Measurements from ENCODE around the gene LANCL2. TPM values are rescaled to one million over a fixed set of nuclear protein-coding genes. Genes with fewer than 3 reads are reported as not detected.
"Not testable (repeated sequence)": the region's sequence is repeated elsewhere in the genome, so short reads cannot be mapped to it uniquely, and the experiment has no call there.

The LANCL2 gene
- total RNA-seq, 1 donor from 2014 or later, result 7.1 TPM

GRCh38 chr7:55350281-55350680, 14.9 kb upstream of the LANCL2 start:
- no peaks in the 10 kb centered on the region for H3K27me3 ChIP-seq

GRCh38 chr7:55351263-55351662, 13.9 kb upstream of the LANCL2 start:
- H3K27me3 ChIP-seq, result no peaks in the 10 kb centered on the region
- H4K20me1 ChIP-seq (ENCODE audit: low read depth), result no peaks in the 10 kb centered on the region
- TF ChIP-seq EZH2phosphoT487 (IDR thresholded peaks at IDR 0.05) (no peak), CTCF (IDR thresholded peaks at IDR 0.05) (no peak), EZH2 (IDR thresholded peaks at IDR 0.05) (no peak)
- H3K9me3 Mint-ChIP-seq, result no peaks in the 10 kb centered on the region
- H3K4me3 Mint-ChIP-seq, result no peak overlapping the region
- H3K79me2 ChIP-seq (ENCODE audit: low read depth), result no peaks in the 10 kb centered on the region
- peaks cover 13% of the 10 kb centered on the region for H3K4me1 ChIP-seq
- H3K27me3 Mint-ChIP-seq (ENCODE audit: insufficient read depth, low read depth), result no peaks in the 10 kb centered on the region
- no peak overlapping the region for H3K4me2 ChIP-seq
- peaks cover 10% of the 10 kb centered on the region for H3K4me1 Mint-ChIP-seq
- H3K27ac Mint-ChIP-seq, result no peak overlapping the region
- H3K27ac ChIP-seq, result no peak overlapping the region
- no peak for DNase-seq (ENCODE audit: low spot score)
- no peak overlapping the region for H2AFZ ChIP-seq (replicated peaks)
- no peaks in the 10 kb centered on the region for H3F3A ChIP-seq (ENCODE audit: low read depth)
- no peaks in the 10 kb centered on the region for H3K36me3 ChIP-seq
- no peaks in the 10 kb centered on the region for H3K9me3 ChIP-seq (ENCODE audit: low read depth)
- H3K9ac ChIP-seq, result no peak overlapping the region
- H3K4me3 ChIP-seq, result no peak overlapping the region
- H3K36me3 Mint-ChIP-seq, result no peaks in the 10 kb centered on the region

More at GRCh38 chr7:55350281-55350680, 14.9 kb upstream of the LANCL2 start:
- Histone ChIP-seq H4K20me1 (ENCODE audit: low read depth) (no peaks in the 10 kb centered on the region), H3K9me3 (ENCODE audit: low read depth) (no peaks in the 10 kb centered on the region), H3K36me3 (no peaks in the 10 kb centered on the region), H3F3A (ENCODE audit: low read depth) (no peaks in the 10 kb centered on the region), H3K9ac (no peak overlapping the region), H2AFZ (replicated peaks) (no peak overlapping the region), H3K27ac (no peak overlapping the region), H3K4me3 (no peak overlapping the region), H3K4me1 (peaks cover 13% of the 10 kb centered on the region), H3K4me2 (no peak overlapping the region), H3K79me2 (ENCODE audit: low read depth) (no peaks in the 10 kb centered on the region)
- Mint-ChIP-seq H3K36me3 (no peaks in the 10 kb centered on the region), H3K4me1 (peaks cover 10% of the 10 kb centered on the region), H3K4me3 (no peak overlapping the region), H3K27ac (no peak overlapping the region), H3K27me3 (ENCODE audit: insufficient read depth, low read depth) (peaks cover 3% of the 10 kb centered on the region), H3K9me3 (peaks cover 2% of the 10 kb centered on the region)
- TF ChIP-seq CTCF (IDR thresholded peaks at IDR 0.05) (no peak), EZH2 (IDR thresholded peaks at IDR 0.05) (no peak), EZH2phosphoT487 (IDR thresholded peaks at IDR 0.05) (no peak)
- no peak for DNase-seq (ENCODE audit: low spot score)

- not testable (repeated sequence) for H2AFZ ChIP-seq (replicated peaks); H3K27ac Mint-ChIP-seq; H3K9me3 ChIP-seq (ENCODE audit: low read depth); H3K4me3 Mint-ChIP-seq; H3K4me2 ChIP-seq; H3K9ac ChIP-seq; H3F3A ChIP-seq (ENCODE audit: low read depth); H3K27me3 ChIP-seq; H4K20me1 ChIP-seq (ENCODE audit: low read depth); DNase-seq (ENCODE audit: low spot score); H3K4me1 Mint-ChIP-seq; H3K36me3 Mint-ChIP-seq; H3K79me2 ChIP-seq (ENCODE audit: low read depth); H3K9me3 Mint-ChIP-seq; H3K4me3 ChIP-seq; H3K27ac ChIP-seq; H3K27me3 Mint-ChIP-seq (ENCODE audit: insufficient read depth, low read depth); H3K36me3 ChIP-seq
- peaks cover 13% of the 10 kb centered on the region for H3K4me1 ChIP-seq
Observed at GRCh38 chr7:55352947-55353273, 12.2 kb upstream of the LANCL2 start.

- no peaks in the 10 kb centered on the region for H3K36me3 ChIP-seq
- H3K27ac ChIP-seq, result no peak overlapping the region
- Mint-ChIP-seq H3K27me3 (ENCODE audit: insufficient read depth, low read depth) (peaks cover 2% of the 10 kb centered on the region), H3K4me1 (peaks cover 17% of the 10 kb centered on the region), H3K27ac (no peak overlapping the region), H3K9me3 (no peaks in the 10 kb centered on the region), H3K4me3 (no peak overlapping the region), H3K36me3 (no peaks in the 10 kb centered on the region)
- H3F3A ChIP-seq (ENCODE audit: low read depth), result peaks cover 11% of the 10 kb centered on the region
- no peaks in the 10 kb centered on the region for H4K20me1 ChIP-seq (ENCODE audit: low read depth)
- H3K9ac ChIP-seq, result no peak overlapping the region
- no peaks in the 10 kb centered on the region for H3K27me3 ChIP-seq
- no peak overlapping the region for H3K4me3 ChIP-seq
- no peak for DNase-seq (ENCODE audit: low spot score)
- no peaks in the 10 kb centered on the region for H3K9me3 ChIP-seq (ENCODE audit: low read depth)
- TF ChIP-seq CTCF (IDR thresholded peaks at IDR 0.05), result no peak
- TF ChIP-seq EZH2 (IDR thresholded peaks at IDR 0.05), result no peak
- TF ChIP-seq EZH2phosphoT487 (IDR thresholded peaks at IDR 0.05), result no peak
- no peak overlapping the region for H2AFZ ChIP-seq (replicated peaks)
- H3K4me1 ChIP-seq, result peaks cover 6% of the 10 kb centered on the region
- no peak overlapping the region for H3K4me2 ChIP-seq
- H3K79me2 ChIP-seq (ENCODE audit: low read depth), result no peaks in the 10 kb centered on the region
Observed at GRCh38 chr7:55360486-55360885, 4.7 kb upstream of the LANCL2 start.

Data from neural progenitor cell (in vitro differentiated cells).